AG09309 (cell line): ENCODE data around the gene LRRC74B.
"Not testable (repeated sequence)": the region's sequence is repeated elsewhere in the genome, so short reads cannot be mapped to it uniquely, and the experiment has no call there.

Experiments
- DNase-seq: peaks from one replicate; pipeline ENCODE4 v3.0.0-alpha.2; 2010; ENCODE audit warnings: low read depth
- H3K4me3 ChIP-seq: 2 replicates; pipeline ENCODE4 v1.5.1; 2011; ENCODE audit warnings: mild to moderate bottlenecking, low read depth, low read length, moderate library complexity; ENCODE audit not compliant: control insufficient read depth
- TF ChIP-seq, protein P1 (sequence below): IDR thresholded peaks from 2 replicates; pipeline ENCODE4 v1.5.1; 2011; ENCODE audit warnings: mild to moderate bottlenecking, low read depth, low read length, inconsistent platforms; ENCODE audit not compliant: insufficient read depth, control insufficient read depth; ENCODE audit errors: missing control alignments

Gene LRRC74B

DNA sequence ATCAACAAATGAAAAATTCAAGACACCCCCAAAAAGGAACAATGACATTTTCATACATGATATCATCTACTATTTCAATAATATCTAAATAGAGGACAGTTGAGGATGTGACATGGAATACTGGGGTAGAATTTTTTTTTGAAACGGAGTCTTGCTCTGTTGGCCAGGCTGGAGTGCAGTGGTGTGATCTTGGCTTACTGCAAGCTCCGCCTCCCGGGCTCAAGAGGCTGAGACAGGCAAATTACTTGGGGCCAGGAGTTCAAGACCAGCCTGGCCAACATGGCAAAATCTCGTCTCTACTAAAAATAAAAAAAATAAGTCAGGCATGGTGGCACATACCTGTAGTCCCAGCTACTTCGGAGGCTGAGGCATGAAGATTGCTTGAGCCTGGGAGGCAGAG lies 41.4 kb downstream of the LRRC74B start:
- no peak for DNase-seq
- TF ChIP-seq, protein P1, sequence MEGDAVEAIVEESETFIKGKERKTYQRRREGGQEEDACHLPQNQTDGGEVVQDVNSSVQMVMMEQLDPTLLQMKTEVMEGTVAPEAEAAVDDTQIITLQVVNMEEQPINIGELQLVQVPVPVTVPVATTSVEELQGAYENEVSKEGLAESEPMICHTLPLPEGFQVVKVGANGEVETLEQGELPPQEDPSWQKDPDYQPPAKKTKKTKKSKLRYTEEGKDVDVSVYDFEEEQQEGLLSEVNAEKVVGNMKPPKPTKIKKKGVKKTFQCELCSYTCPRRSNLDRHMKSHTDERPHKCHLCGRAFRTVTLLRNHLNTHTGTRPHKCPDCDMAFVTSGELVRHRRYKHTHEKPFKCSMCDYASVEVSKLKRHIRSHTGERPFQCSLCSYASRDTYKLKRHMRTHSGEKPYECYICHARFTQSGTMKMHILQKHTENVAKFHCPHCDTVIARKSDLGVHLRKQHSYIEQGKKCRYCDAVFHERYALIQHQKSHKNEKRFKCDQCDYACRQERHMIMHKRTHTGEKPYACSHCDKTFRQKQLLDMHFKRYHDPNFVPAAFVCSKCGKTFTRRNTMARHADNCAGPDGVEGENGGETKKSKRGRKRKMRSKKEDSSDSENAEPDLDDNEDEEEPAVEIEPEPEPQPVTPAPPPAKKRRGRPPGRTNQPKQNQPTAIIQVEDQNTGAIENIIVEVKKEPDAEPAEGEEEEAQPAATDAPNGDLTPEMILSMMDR = no peak
- no peak overlapping the region for H3K4me3 ChIP-seq

DNA sequence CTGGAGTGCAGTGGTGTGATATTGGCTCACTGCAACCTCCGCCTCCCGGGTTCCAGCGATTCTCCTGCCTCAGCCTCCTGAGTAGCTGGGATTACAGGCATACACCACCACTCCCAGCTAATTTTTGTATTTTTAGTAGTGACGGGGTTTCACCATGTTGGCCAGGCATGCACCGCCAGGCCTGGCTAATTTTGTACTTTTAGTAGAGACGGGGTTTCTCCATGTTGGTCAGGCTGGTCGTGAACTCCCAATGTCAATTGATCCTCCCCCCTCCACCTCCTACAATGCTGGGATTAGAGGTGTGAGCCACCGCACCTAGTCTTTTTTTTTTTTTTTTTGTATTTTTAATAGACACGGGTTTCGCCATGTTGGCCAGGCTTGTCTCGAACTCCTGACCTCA lies 42.2 kb downstream of the LRRC74B start:
- not testable (repeated sequence) for H3K4me3 ChIP-seq, DNase-seq

DNA sequence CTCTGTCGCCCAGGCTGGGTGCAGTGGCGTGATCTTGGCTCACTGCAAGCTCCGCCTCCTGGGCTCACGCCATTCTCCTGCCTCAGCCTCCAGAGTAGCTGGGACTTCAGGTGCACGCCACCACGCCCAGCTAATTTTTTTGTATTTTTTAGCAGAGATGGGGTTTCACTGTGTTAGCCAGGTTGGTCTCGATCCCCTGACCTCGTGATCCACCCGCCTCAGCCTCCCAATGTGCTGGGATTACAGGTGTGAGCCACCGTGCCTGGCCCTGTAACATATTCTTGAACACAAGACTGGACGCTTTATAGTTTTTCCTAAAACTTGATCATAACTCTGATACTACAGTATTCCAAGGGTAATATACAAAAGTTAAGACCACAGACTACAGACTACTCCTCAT lies 45.5 kb downstream of the LRRC74B start:
- not testable (repeated sequence) for H3K4me3 ChIP-seq, DNase-seq

DNA sequence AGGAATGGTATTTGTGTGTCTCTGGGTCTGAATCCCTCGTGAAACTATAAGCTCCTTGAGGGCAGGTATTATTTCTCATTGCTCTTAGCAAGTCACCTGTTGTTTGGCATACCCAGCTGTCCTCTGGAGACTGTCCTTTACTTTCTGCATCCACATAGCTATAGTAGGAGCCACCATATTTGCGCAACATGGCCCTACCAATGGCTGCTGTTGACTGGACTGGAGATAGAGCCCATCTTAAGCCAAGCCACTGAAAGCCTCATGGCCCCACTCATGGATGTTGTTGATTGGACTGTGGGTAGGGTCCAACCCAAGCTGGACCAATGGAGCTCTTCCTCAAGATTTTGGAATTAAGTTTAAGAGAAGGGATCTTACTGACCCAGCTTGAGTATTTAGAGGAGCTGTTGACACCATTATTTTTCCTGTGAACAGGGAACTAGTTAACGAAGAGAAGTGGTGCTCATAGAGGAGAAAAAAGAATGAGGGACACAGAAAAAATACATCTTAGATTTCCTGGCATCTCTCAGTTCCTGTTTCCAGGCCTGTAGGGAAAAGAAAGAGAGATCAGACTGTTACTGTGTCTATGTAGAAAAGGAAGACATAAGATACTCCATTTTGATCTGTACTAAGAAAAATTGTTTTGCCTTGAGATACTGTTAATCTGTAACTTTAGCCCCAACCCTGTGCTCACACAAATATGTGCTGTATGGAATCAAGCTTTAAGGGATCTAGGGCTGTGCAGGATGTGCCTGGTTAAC lies 47.2 kb downstream of the LRRC74B start:
- TF ChIP-seq, protein P1 = no peak
- no peak overlapping the region for H3K4me3 ChIP-seq
- DNase-seq = no peak

DNA sequence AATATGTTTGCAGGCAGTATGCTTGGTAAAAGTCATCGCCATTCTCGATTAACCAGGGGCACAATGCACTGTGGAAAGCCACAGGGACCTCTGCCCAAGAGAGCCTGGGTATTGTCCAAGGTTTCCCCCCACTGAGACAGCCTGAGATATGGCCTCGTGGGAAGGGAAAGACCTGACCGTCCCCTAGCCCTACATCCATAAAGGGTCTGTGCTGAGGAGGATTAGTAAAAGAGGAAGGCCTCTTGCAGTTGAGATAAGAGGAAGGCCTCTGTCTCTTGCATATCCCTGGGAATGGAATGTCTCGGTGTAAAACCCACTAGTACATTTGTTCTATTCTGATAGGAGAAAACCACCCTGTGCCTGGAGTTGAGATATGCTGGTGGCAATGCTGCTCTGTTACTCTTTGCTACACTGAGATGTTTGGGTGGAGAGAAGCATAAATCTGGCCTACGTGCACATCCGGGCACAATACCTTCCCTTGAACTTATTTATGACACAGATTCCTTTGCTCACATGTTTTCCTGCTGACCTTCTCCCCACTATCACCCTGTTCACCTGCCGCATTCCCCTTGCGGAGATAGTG lies 47.9 kb downstream of the LRRC74B start:
- not testable (repeated sequence) for H3K4me3 ChIP-seq, DNase-seq

DNA sequence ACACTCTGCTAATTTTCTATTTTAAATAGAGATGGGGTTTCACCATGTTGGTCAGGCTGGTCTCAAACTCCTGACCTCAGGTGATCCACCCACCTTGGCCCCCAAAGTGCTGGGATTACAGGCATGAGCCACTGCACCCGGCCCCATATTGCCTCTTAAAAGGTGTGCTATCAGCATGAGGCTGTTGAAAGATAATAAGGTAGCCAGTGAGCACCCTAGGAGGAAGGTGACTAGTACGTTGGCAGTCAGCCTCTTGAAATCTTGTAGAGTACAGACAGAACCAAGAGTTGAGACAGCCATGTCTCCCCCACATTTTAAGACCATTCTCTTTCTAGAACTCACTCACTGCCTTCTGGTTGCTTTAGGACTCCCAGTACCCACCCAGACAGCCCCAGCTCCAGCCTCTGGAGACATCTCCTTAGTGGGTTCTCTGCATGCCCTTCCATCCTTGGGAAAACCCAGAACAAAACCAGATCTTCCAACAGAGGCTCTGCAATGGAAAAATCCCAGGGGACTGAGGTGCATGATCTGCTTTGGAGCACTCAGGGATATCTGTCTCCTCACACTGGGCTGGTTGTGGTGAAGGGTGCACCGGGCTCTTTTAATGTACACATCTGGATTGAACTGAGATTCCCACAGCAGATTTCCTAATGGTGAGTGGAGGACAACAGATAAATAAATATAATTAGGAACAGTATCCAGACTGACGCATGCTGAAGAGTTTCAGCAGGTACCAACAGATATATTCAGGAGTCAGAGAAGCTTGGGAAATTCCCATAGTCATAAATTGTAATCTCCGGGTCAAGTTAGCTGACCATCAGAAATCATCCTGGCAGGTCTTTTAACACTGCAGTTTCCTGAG lies 49.4 kb downstream of the LRRC74B start:
- no peak overlapping the region for H3K4me3 ChIP-seq
- no peak for DNase-seq
- TF ChIP-seq, protein P1 = no peak

DNA sequence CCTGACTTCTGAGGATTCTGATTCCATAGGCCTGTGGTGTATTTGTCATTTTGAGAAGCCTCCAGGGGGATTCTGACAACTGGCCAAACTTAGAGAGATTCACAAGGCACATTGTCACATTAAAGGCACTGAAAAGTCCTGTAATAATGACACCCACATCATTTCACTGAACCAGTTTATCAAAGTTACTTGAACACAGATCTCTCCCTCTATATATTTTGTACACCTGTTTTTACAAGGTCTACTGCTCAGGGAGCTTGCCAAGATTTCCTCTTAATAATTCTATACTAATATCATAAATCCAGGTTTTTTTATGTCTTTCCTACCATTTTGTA lies 50.0 kb downstream of the LRRC74B start:
- no peak for DNase-seq
- TF ChIP-seq, protein P1 = no peak
- no peak overlapping the region for H3K4me3 ChIP-seq

DNA sequence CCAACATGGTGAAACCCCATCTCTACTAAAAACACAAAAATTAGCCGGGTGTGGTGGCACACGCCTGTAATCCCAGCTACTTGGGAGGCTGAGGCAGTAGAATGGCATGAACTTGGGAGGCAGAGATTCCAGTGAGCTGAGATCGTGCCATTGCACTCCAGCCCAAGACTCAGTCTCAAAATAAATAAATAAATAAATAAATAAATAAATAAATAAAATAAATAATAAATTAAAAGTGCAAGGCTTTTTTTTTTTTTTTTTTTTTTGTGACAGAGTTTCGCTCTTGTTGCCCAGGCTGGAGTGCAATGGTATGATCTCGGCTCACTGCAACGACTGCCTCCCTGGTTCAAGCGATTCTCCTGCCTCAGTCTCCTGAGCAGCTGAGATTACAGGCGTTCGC lies 51.1 kb downstream of the LRRC74B start:
- DNase-seq, H3K4me3 ChIP-seq: not testable (repeated sequence)
